Raji (cell line): Measurements from ENCODE around the gene FOXB2.

Source experiments
- POLR2A ChIP-seq: IDR thresholded peaks from 2 replicates; pipeline ENCODE4 v1.6.1; 2011; ENCODE audit warnings: low read depth, low read length, control low read depth; ENCODE audit not compliant: insufficient read depth

FOXB2 gene

DNA sequence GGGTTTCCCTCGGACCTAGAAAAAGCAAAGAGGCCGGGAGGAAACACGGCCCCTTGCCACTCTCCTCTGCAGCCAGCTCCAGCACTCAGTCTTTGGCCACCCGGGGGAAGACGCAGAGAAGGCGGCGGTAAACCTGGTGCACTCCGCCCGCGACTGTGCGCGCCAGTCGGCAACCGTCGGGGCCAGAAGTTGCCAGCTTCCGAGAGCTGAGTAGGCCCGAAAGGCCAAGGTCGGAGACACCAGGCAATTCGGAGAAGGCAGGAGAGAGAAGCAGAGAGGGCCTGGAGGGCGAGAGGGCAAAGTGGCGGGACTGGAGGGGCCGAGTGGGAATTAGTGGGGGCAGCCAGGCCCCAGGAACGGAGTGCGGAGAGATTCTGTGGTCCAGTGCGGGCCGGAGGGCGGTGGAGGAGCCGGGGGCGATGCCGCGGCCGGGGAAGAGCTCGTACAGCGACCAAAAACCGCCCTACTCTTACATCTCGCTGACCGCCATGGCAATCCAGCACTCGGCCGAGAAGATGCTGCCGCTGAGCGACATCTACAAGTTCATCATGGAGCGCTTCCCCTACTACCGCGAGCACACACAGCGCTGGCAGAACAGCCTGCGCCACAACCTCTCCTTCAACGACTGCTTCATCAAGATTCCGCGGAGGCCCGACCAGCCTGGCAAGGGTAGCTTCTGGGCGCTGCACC is at the start of gene FOXB2:
Gene FOXB2 (plus strand): TSS at position 420 of the 690 bp plus-strand sequence. CDS start 0 bp downstream, at position 420.
- TF ChIP-seq POLR2A: no peak

DNA sequence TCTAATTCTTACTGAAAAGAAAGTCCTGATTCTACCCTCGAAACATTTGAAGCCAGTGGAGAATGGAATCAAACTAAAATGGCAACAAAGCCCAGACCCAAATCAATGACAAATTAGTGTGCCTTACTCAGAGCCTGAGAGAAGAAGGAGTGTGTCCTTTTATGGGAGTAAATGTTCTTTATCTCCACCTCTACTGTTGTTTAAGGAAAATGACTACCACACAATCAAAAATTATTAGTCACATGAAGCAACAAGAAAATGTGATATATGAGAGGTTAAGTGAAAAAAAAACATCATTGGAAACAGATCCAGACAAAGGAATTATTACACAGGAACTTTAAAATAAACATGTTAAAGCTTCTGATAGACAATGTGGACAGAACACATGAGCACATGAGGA is 49.7 kb upstream of the FOXB2 start:
- no peak for TF ChIP-seq POLR2A

DNA sequence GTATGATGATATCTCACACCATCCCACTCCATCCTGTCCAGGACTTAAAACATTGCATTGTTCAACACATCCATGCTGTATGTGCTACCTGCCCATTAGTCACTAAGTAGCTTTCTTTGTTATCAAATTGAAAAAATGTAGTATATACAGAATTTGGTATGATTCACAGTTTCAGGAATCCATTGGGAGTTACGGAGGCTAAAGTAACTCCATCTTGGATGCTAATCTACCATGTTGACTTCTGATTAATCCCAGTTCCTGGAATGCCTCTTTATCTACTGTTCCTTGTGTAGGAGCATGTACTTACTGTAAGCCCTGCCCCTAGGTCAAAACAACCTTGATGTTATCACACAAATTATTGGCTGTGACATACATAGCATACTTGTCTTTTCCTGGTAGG is 38.9 kb upstream of the FOXB2 start:
- TF ChIP-seq POLR2A: no peak

DNA sequence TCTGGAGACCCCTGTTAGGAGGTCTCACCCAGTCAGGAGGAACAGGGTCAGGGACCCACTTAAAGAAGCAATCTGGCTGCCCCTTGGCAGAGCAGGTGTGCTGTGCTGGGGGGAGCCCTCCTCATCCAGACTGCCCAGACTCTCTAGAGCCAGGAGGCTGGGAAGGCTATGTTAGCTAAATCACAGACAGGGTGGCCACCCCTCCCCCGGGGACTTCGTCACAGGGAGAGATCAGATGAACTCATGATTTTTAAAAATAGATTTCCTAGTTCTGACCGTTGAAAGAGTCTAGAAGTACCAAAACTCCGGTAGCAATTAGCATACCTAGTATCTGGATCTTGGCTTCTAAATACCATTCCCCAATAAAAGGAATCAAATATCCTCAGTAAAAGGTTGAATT is 35.0 kb upstream of the FOXB2 start:
- TF ChIP-seq POLR2A: no peak

DNA sequence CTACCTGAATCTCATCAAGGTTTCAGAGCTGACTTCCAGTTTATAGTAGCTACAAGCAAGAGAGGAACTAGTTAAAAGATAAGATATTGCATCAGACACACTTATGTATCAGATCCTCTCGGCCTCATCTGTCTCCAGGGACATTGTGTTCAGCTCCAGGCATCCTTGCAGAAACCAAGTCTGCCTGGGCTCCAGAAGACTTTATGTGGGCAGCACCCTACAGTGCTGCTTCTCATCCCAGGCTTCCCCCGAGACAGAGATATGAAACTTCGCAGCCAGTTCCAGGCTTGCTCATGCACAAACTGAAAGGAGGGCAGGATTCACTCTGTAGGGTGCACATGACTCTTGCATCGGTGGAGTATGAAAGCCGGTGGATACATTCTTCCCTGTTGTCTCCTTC is 33.9 kb upstream of the FOXB2 start:
- no peak for TF ChIP-seq POLR2A

DNA sequence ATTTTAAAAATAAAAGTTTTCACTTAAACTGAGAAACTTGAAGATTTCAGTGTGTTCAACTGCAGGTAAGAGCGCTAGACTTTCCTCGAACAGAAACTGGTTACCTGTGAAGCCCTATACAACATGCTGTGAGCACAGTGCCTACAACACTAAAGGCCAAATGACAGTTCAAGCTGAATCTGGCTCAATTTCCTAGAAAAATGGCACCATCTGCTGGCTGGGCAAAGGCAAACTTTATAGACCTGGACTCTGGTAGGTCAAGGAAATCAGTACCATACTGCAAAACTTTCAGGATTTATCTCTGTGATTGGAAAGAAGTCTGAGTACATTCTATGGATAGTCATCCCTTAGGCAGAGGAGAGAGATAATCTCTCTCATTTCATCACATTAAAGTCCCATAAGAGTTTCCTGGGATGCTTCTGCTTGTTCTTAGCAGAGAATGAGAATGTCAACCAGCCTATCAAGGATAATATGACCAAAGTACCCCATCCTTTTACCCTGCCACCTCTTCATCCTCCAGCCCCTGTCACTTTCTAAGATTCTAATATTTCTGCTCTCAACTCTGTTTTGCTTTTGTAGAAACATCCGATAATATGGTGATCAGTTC is 31.8 kb upstream of the FOXB2 start:
- no peak for TF ChIP-seq POLR2A

DNA sequence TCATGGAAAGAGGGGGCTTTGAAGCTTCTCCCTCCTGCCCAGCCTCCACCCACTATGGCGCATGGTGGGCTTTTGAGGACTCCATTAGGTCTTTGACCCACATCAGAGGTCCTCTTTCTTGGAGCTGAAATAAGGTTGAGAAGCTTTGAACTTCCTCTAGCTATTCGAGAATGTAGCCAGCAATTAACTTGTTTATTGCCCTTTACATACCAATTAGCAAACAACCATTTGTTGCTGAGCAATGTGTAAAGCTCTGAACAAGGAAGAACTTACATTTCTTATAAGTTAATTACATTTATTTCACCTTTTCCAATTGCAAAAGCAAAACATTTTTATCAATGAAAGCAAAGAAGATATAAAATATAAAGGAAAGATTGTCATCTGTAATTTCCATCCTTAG is 30.5 kb upstream of the FOXB2 start:
- no peak for TF ChIP-seq POLR2A

DNA sequence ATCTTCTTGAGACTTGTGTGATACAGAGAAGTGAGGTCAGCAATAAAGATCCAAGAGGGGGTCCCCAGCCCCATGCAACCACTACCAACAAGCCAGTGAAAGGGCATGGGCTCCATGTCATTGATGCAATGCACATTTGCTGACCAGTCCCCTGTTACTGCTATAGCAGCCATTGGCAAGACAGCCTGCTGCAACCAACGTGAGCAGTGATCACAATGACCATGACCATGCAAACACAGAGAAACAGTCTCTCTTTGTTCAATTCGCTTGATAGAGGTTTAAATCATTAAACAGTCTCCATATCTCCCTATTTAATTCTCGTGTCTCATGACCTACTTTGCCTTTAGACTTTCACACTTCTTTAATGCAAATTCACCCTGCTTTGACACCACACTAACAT is 30.0 kb upstream of the FOXB2 start:
- TF ChIP-seq POLR2A: no peak

DNA sequence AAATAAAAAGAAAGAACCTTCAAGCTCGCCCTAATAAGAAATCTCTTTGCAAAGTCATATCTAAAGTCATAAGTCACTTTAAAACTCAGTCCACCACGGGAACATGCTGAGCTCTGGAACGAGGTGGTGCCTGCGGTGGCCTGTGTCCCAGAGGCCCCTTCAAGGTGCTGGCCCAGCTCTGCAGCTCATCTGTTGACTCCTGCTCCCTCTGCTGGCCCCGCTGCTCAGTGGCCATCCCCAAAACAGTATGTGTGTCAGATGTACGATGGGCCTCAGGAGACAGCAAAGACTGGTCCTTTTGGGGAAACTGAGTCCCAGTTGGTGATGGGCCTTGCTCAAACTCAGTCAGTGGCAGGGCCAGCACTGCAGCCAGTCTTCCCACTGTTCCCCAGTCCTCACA is 22.8 kb upstream of the FOXB2 start:
- TF ChIP-seq POLR2A: no peak

DNA sequence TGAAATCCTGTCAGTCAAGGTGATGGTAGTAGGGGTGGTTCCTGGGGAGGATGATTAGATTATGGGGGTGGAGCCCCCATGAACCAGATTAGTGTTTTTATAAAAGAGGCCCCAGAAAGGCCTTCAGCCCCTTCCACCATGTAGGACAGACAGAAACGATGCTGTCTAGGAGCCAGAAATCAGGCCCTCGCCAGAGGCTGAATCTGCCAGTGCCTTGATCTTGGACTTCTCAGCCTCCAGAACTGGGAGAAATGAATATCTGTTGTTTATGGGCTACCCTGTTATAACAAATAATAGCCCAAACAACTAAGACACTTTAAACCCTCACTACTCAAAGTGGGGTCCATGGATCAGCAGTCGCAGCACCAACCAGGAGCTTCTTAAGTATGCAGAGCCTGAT is 20.2 kb upstream of the FOXB2 start:
- TF ChIP-seq POLR2A: no peak

DNA sequence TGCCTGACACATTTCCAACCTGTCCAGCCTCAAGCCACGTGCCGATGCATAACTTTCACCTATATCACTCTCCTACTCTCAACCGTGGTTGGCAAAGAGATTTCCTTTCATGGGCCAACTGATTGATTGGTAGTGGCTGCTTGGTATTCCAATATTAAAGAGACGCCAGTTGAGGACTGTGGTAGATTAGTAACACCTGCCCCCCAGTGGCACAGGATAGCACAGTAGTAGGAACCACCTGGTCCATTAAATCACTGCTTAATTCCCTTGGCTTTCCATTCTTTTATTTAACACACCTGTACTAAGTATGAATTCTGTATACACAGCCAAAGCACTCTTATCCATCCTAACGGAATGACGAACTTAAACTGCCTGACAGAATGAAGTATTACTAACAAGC is 19.1 kb upstream of the FOXB2 start:
- TF ChIP-seq POLR2A: no peak

DNA sequence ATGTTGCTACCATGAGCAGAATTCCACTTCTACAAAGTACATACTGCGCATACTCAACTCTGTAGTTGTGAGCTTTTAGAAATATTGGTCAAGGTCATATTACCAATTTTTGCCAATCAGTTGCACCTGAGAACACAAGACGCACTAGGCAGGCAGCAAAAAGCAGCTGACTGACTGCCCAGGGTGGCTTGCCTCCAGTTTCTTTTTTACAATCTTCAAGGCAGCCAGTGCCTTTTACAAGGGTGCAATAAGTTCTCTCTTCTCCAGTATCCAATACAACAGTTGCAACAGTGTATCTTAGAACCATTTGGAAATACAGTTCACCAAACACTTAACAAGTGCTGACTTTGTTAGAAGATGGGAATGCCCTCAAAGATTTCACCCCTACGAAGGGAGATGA is 16.1 kb upstream of the FOXB2 start:
- TF ChIP-seq POLR2A: no peak

DNA sequence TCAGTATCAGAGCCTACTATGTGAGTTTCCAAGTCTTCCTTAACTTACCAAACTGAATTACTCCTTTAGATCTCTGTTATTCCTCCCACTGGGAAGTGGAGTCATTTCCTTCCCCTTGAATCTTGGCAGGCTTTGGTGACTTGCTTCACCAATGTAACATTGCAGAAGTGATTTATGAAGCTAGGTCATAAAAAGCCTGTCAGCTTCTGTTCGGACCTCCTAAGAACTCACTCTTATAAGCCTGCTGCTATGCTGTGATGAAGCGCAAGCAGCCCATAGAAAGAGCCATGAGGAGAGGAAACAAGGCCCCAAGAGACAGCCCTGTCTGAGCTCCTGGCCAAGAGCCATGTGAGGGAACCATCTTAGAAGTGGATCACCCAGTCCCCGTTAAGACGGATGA is 14.2 kb upstream of the FOXB2 start:
- no peak for TF ChIP-seq POLR2A

DNA sequence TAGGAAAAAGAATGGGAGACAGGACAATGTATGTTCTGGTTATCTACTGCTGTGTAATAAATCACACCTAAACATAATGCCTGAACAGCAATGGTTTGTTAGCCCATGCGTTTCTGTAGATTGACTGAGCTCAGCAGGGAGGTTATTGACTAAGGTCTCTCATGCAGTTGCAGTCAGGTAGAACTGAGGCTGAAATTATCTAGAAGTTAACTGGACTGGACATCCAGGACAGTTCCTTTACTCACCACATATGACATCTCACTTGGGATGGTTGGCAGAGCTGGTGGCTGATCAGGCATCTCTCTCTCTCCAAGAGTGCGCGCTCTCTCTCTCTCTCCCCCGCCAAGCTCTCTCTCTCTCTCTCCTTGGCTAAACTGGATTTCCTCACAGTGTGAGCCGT is 8.9 kb upstream of the FOXB2 start:
- no peak for TF ChIP-seq POLR2A

DNA sequence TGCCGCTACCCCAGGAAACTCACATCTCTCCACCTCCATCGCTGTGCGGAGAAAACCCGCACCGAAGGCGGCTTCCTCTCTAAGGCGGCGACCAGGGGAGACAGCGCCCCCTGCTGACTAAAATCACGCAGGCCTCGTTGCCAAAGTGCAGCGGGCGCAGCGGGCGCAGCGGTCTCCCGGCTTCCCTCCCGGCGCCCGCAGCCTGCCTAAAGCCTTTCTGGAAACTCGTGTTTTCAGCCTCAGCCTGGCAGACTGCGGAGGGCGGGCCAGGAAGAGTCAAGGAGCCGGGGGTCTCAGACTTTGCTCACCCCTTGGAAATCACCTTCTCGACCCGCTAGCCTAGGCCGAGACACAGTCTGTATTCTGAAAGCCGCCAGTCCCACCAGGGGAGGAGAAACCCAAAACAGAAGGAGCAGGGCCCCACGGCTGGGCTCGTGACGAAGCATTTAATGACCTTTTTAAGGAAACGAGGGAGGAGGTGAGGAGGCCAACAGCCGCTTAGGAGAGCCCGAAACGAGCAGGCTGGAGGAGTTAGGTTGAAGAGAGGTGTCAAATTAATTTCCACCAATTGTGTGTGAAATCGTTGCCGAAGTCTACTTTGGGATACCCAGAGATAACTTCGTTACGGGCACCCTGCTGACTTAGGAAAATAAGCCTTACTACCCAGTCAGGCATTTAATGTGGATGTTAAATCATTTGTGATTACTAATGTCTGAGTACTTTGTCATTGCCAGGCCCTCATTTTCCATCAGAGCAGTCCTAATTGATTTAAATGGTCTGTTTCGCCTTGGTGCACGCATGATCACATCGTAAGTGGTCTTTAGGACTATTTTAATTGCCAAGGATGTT is 7.3 kb upstream of the FOXB2 start:
- no peak for TF ChIP-seq POLR2A

DNA sequence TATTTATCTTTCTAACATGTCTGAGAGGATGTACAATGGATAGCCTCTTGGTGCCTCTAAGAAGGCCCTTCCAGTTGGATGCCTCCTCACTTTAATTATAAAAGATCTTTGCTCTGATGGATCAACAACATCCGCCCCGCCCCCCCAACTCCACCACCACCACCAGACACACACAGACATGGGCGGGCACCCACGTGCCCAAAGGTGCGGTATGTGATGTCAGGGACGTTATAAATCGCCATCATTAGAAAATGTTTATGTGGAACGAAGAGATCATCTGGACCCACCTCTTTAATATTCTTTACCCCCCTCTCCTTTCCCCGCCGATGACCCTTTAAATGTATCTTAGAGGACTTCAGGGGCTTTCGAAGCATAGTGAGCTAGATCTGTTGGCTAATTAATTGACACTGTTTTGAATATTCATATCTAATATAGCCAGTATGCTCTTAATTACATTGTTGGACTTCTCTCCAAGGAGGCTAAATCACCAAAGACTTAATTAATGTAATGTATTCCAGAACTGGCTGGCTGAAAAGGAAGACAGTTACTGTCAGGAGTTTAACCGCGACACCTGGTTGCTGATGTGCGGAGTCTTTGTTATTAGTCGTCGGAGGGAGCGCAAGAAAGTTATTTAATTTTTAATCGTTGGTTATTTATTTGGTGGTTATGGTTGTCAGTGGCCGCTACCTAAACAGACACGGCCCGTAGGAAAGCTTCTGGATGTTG is 6.1 kb upstream of the FOXB2 start:
- TF ChIP-seq POLR2A: no peak

DNA sequence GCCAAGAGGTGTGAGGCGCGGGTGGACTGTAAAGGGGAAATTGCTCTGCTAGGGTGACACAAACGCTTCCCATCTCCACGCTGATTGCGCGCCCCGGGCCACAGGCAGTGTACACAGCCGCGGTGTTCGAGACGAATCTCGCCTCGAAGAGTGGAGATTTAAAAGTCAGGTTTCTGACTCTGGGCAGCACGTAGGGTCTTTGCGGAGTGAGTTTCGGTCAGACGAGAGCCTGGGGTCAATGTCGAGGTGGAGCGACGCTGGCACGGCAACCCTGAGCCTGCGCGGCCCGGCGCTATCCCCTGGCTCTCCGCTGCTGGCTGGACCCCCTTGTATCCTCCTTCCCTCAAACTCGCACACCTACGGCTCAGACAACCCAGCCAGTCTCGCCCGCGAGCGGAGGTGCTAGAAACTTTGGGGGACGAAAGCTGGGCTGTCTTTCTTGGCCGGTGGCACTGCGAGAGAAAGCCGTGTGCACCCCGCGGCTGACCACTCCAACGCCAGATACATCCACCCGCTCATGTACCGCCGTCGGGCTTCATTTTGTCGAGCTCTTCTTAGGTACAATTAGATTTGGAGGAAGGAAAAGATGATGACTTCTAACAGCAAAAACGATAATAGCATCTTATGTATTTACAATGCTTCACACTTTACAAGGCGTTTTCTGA is 5.4 kb upstream of the FOXB2 start:
- no peak for TF ChIP-seq POLR2A
